ENCODE measurements around the gene HOMER2. TPM values are rescaled to one million over a fixed set of nuclear protein-coding genes. Genes with fewer than 3 reads are reported as not detected.

Gene HOMER2
- total and polyA plus RNA-seq, 2 donors (not counting 1 experiment from before 2014, with no cell fraction given) = 1.1 to 9.9 TPM

GRCh38 chr15:82969353-82969752 lies 16.8 kb upstream of the HOMER2 start:
- H3K36me3 ChIP-seq (ENCODE audit: control insufficient read depth, insufficient read depth, low read length) = no peaks in the 10 kb centered on the region
- H3K4me1 ChIP-seq (ENCODE audit: control insufficient read depth, extremely low read depth, insufficient read depth, low read length) = no peaks in the 10 kb centered on the region
- H3K79me2 ChIP-seq (ENCODE audit: control insufficient read depth, insufficient read depth, low read length) = no peaks in the 10 kb centered on the region
- no peak overlapping the region for H3K27ac ChIP-seq (ENCODE audit: insufficient read depth, low read length)
- H2AFZ ChIP-seq (ENCODE audit: low read length) = no peak overlapping the region
- no peak overlapping the region for H3K9ac ChIP-seq (ENCODE audit: insufficient read depth, low read length)
- no peak for TF ChIP-seq EZH2 (IDR thresholded peaks at IDR 0.05; ENCODE audit: low read length, missing control alignments)
- no peak for TF ChIP-seq CTCF (conservative IDR thresholded peaks at IDR 0.05 in 1 of 2, IDR thresholded peaks at IDR 0.05 in 1 of 2; ENCODE audit: low read depth in 1 of 2, low read length in 2 of 2)
- no peaks in the 10 kb centered on the region for H4K20me1 ChIP-seq (ENCODE audit: control insufficient read depth, extremely low read depth, insufficient read depth, low read length)
- no peak overlapping the region for H3K4me3 ChIP-seq (replicated peaks in 1 of 4; ENCODE audit: control extremely low read depth in 1 of 4, insufficient read depth in 1 of 4, low read depth in 3 of 4, low read length in 4 of 4)
- no peak overlapping the region for H3K4me2 ChIP-seq (ENCODE audit: extremely low read depth, insufficient read depth, low read length)
- DNase-seq (ENCODE audit: low read depth in 2 of 2) = no peak
- H3K27me3 ChIP-seq (ENCODE audit: control insufficient read depth, insufficient read depth, low read length) = no peaks in the 10 kb centered on the region
- H3K9me3 ChIP-seq (ENCODE audit: control insufficient read depth, insufficient read depth, low read depth, low read length) = no peaks in the 10 kb centered on the region

GRCh38 chr15:82968066-82968465 lies 15.5 kb upstream of the HOMER2 start:
- Histone ChIP-seq H3K9ac (ENCODE audit: insufficient read depth, low read length) (no peak overlapping the region), H4K20me1 (ENCODE audit: control insufficient read depth, extremely low read depth, insufficient read depth, low read length) (no peaks in the 10 kb centered on the region), H3K4me2 (ENCODE audit: extremely low read depth, insufficient read depth, low read length) (no peak overlapping the region), H3K27me3 (ENCODE audit: control insufficient read depth, insufficient read depth, low read length) (no peaks in the 10 kb centered on the region), H3K27ac (ENCODE audit: insufficient read depth, low read length) (no peak overlapping the region), H3K36me3 (ENCODE audit: control insufficient read depth, insufficient read depth, low read length) (no peaks in the 10 kb centered on the region), H3K9me3 (ENCODE audit: control insufficient read depth, insufficient read depth, low read depth, low read length) (no peaks in the 10 kb centered on the region), H3K4me1 (ENCODE audit: control insufficient read depth, extremely low read depth, insufficient read depth, low read length) (no peaks in the 10 kb centered on the region), H3K79me2 (ENCODE audit: control insufficient read depth, insufficient read depth, low read length) (no peaks in the 10 kb centered on the region), H3K4me3 (replicated peaks in 1 of 4; ENCODE audit: control extremely low read depth in 1 of 4, insufficient read depth in 1 of 4, low read depth in 3 of 4, low read length in 4 of 4) (no peak overlapping the region), H2AFZ (ENCODE audit: low read length) (no peak overlapping the region)
- DNase-seq (ENCODE audit: low read depth in 2 of 2) = peak; percentile 15 to 75
- TF ChIP-seq EZH2 (IDR thresholded peaks at IDR 0.05; ENCODE audit: low read length, missing control alignments) = no peak
- no peak for TF ChIP-seq CTCF (conservative IDR thresholded peaks at IDR 0.05 in 1 of 2, IDR thresholded peaks at IDR 0.05 in 1 of 2; ENCODE audit: low read depth in 1 of 2, low read length in 2 of 2)

GRCh38 chr15:82966671-82967071 lies 14.2 kb upstream of the HOMER2 start:
- H3K4me3 ChIP-seq (replicated peaks in 1 of 4; ENCODE audit: control extremely low read depth in 1 of 4, insufficient read depth in 1 of 4, low read depth in 3 of 4, low read length in 4 of 4) = no peak overlapping the region
- no peaks in the 10 kb centered on the region for H3K36me3 ChIP-seq (ENCODE audit: control insufficient read depth, insufficient read depth, low read length)
- no peaks in the 10 kb centered on the region for H4K20me1 ChIP-seq (ENCODE audit: control insufficient read depth, extremely low read depth, insufficient read depth, low read length)
- DNase-seq (ENCODE audit: low read depth in 2 of 2) = no peak
- TF ChIP-seq CTCF (conservative IDR thresholded peaks at IDR 0.05 in 1 of 2, IDR thresholded peaks at IDR 0.05 in 1 of 2; ENCODE audit: low read depth in 1 of 2, low read length in 2 of 2) = no peak
- no peak for TF ChIP-seq EZH2 (IDR thresholded peaks at IDR 0.05; ENCODE audit: low read length, missing control alignments)
- H3K9me3 ChIP-seq (ENCODE audit: control insufficient read depth, insufficient read depth, low read depth, low read length) = no peaks in the 10 kb centered on the region
- H3K79me2 ChIP-seq (ENCODE audit: control insufficient read depth, insufficient read depth, low read length) = no peaks in the 10 kb centered on the region
- H3K4me1 ChIP-seq (ENCODE audit: control insufficient read depth, extremely low read depth, insufficient read depth, low read length) = no peaks in the 10 kb centered on the region
- no peak overlapping the region for H3K9ac ChIP-seq (ENCODE audit: insufficient read depth, low read length)
- H3K27me3 ChIP-seq (ENCODE audit: control insufficient read depth, insufficient read depth, low read length) = no peaks in the 10 kb centered on the region
- H3K27ac ChIP-seq (ENCODE audit: insufficient read depth, low read length) = no peak overlapping the region
- no peak overlapping the region for H3K4me2 ChIP-seq (ENCODE audit: extremely low read depth, insufficient read depth, low read length)
- H2AFZ ChIP-seq (ENCODE audit: low read length) = no peak overlapping the region

Data from fibroblast of lung (primary cell).